Breast epithelium (tissue), 3 donors: Measurements from ENCODE around the gene CLSTN2.

Experiments
- POLR2A ChIP-seq: fragments of 450-650 bp; IDR thresholded peaks from one replicate; pipeline ENCODE4 v1.6.1; 2016; ENCODE audit warnings: antibody characterized with exemption, mild to moderate bottlenecking, moderate library complexity
- POLR2AphosphoS5 ChIP-seq, 3 donors: sonication (generic); formaldehyde crosslinking; IDR thresholded peaks; one replicate each; pipeline ENCODE4 v1.6.1; 2017; ENCODE audit warnings: antibody characterized with exemption in 3 of 3
- TF ChIP-seq, protein P1 (sequence below), 3 donors: fragments of 450-650 bp; IDR thresholded peaks; one replicate each; pipeline ENCODE4 v1.5.1; 2016 to 2017; ENCODE audit warnings: antibody characterized with exemption in 3 of 3, mild to moderate bottlenecking in 3 of 3, moderate library complexity in 3 of 3

DNA sequence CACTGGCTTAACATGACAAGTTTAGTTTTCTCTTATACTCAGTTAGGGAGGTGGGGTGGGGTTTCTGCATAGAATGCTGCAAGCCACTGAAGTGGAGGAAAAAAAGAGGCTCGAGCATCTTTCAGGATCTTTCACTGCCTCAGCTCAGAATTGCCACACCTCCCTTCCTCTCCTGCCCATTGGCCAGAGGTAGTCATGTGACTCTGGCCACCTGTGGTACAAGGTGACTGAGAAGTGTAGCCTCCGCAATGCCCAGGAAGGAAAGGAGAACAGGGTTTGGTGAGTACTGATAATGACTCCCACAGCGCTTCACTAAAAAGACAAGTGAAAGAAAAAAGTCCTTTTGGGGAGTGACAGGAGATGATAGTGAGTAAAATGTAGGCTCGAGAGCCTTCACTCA, 618.6 kb downstream of the CLSTN2 start:
- TF ChIP-seq, protein P1, sequence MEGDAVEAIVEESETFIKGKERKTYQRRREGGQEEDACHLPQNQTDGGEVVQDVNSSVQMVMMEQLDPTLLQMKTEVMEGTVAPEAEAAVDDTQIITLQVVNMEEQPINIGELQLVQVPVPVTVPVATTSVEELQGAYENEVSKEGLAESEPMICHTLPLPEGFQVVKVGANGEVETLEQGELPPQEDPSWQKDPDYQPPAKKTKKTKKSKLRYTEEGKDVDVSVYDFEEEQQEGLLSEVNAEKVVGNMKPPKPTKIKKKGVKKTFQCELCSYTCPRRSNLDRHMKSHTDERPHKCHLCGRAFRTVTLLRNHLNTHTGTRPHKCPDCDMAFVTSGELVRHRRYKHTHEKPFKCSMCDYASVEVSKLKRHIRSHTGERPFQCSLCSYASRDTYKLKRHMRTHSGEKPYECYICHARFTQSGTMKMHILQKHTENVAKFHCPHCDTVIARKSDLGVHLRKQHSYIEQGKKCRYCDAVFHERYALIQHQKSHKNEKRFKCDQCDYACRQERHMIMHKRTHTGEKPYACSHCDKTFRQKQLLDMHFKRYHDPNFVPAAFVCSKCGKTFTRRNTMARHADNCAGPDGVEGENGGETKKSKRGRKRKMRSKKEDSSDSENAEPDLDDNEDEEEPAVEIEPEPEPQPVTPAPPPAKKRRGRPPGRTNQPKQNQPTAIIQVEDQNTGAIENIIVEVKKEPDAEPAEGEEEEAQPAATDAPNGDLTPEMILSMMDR (IDR thresholded peaks at IDR 0.05) = no peak
- TF ChIP-seq POLR2A (no peak), POLR2AphosphoS5 (IDR thresholded peaks at IDR 0.05) (no peak)
